Dermis blood vessel endothelial cell (primary cell): Measurements from ENCODE around the gene CD34. TPM values are rescaled to one million over a fixed set of nuclear protein-coding genes. Genes with fewer than 3 reads are reported as not detected.
A peak's percentile ranks its signal among the peaks of the same experiment; 100 is the strongest.

ENCODE experiments used
- DNase-seq: peaks from one replicate; pipeline ENCODE4 v3.0.0; 2010
- total RNA-seq: library from RNA; depleted of rRNA; stranded (reverse); fragments of >200 nt; gene quantifications from 2 replicates; pipeline ENCODE4 v1.2.3, GENCODE V29; 2014

The CD34 gene, protein sequence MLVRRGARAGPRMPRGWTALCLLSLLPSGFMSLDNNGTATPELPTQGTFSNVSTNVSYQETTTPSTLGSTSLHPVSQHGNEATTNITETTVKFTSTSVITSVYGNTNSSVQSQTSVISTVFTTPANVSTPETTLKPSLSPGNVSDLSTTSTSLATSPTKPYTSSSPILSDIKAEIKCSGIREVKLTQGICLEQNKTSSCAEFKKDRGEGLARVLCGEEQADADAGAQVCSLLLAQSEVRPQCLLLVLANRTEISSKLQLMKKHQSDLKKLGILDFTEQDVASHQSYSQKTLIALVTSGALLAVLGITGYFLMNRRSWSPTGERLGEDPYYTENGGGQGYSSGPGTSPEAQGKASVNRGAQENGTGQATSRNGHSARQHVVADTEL
- total RNA-seq, result 62.4 and 126 TPM in 2 replicates

DNA sequence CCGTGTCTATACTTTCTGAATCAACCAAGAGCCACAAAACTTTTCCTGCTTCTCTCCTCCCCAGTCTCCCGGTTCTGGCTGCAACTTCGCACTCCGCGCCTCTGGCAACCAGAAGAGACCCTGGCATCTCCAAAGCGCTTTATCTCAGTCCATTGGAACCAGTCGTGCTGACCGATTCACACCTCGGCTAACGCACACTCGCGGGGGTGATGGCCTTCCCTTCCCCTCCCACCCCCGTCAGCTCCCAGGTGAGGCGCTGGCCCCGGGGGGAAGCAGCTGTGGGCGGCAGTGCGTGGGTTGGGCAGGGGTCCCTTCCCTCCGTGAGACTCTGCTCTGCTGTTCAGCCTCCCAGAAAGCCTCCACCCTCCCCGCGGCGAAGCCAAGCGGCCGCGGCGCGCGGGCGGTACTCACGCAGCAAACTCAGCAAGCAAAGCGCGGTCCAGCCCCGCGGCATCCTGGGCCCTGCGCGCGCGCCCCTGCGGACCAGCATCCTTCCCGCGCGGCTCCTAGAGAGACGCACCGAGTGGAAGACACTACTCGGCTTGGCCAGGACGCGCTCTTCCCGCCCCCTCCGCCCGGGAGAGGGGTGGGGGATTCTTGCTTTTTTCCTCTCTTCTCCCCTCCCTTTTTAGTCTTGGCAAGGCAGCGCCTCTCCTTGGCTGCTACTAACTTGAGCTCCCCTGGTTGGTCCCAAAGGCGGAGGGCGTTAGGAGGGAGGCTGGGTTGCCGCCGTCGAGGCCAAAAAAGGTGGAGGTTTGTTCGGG lies at the start of gene CD34:
CD34 (minus strand) TSS at position 535 of the 764 bp plus-strand sequence; CDS start at position 490, 45 bp downstream.
- peak; percentile 60 for DNase-seq

DNA sequence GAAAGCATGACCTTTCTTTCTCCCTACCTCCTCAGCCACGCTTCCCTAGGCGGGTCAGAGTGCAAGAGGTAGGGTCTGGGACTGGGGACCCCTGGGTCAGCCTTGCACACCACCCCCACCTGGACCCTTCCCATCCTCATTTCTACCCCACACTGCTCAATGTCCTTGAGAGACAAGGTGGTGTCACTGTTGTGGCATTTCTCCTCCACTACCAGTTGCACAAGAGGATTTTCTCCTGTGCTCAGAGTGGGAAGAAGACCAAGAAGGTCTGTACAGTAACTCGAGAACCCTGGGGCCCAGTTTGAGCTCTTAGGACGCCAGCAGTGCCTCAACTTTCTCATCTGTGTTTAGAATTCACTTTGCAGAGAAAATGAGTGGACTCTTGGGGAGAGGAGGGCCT lies 49.4 kb upstream of the CD34 start:
- no peak for DNase-seq

DNA sequence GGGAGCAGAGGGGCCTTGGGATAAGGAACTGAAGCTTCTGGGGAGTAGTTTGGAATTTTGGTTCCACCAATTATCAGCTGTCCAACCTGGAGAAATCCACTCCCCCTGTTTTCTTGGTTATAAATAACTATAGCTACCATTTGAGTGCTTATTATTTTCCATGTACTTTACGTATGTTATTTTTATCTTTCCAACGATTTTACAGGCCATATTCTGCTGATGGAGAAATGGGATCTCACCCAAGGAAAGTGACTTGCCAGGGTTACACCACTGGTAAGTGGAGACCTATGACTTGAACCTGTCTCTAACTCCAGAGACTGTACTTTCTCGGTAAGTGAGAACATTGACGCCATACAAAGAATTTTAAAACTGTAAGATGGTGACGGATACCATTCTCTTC lies 49.0 kb upstream of the CD34 start:
- DNase-seq, result no peak

DNA sequence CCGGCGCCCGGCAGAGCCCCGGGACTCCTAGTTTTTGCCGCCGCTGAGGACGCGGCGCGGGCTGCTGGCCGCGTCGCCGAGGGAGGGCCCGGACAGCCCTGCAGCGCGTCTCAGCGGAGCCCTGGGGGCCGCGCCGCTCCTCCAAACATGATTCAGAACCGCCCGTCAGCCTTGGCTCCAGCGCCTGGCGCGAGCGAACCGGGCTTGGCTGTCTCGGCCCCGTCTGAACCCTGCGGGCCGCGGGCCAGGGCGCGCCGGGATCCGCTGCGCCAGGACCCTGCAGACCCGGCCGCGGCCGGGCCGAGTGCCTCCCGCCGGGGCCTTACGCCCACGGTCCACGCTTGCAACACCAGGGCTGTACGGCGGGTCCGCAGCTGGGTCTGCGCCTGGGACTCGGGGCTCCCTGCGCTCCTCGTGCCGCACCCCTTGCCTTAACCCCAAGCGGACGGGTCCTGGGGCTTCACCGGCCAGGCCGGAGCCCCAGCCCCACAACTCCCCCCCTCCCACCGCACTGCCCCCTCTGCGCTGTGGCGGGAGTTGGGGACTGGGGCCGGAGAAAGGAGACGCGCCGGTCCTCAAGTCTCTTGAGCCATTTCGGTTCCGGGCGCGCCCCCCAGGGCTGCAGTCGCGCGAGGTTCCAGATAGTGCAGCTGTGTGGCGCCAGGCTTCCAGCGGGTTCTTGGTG lies 48.4 kb upstream of the CD34 start:
- peak; percentile 69 for DNase-seq

DNA sequence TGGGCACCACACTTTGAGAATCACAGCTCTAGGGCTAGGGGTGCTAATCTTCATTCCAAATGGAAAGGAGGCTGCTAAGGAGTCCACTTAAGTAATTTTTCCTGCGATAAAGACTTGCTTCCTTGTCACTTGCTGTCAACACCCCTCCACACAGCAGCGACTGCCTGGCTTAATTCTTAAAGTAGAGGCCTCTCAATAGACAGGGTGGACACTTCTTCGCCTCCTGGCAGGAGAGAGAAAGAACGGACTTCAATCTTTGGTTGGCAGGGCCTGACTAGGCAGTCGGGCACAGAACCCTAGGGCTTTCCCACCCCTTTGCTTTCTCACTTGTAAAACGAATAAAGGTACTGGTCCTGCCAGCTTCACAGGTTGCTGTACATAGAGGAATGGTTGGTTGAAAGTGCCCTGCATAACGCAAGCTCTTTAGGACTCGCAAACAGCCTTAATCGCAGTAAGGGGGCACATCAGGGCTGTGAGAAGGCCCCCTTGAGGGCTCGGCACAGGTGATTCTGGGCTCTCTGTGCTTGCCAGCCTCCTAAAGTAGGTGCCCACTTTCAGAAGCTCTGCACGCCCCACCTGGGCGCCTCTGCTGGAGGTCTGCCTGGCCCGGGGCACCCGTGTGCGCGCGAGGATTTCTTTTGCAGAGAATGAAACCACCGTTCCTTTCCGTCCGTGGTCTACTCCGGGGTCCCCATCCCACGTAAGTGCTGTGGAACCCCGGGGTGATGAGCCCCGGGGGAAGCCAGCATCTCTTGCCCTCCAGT lies 47.6 kb upstream of the CD34 start:
- DNase-seq, result no peak

DNA sequence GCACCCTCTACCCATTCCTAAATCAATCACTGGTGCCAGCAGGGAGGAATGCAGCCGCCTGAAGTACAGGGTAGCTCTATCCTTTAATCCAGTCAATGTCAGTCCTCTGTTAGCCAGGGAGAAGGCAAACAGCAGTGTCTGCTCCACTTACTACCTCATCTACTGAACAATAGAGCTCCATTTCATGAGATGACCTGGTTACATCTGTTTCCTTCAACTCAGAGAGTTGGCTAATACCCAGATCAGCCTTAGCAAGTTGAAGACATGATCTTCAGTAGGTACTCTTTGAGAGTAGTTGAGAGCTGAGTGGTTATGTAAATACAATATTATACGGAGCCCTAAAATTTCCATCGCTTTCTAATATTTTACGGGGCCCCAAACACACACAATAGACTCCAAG lies 46.1 kb upstream of the CD34 start:
- peak; percentile 94 for DNase-seq

DNA sequence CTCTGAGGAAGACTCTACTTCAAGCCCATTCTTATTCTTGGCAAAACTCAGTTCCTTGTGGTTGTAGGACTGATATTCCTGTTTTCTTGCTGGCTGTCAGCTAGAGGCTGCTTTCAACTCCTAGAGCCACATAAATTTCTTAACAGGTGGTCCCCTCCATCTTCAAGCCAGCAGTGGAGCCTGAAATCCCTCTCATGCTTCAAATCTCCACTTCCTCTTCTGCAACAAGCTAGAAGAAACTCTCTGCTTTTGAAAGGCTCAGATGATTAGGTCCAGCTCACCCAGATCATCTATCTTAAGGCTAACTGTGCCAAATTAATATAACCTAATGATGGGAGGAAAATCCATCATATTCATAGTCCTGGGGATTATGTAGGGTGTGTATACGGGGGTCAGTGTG lies 43.2 kb upstream of the CD34 start:
- no peak for DNase-seq

DNA sequence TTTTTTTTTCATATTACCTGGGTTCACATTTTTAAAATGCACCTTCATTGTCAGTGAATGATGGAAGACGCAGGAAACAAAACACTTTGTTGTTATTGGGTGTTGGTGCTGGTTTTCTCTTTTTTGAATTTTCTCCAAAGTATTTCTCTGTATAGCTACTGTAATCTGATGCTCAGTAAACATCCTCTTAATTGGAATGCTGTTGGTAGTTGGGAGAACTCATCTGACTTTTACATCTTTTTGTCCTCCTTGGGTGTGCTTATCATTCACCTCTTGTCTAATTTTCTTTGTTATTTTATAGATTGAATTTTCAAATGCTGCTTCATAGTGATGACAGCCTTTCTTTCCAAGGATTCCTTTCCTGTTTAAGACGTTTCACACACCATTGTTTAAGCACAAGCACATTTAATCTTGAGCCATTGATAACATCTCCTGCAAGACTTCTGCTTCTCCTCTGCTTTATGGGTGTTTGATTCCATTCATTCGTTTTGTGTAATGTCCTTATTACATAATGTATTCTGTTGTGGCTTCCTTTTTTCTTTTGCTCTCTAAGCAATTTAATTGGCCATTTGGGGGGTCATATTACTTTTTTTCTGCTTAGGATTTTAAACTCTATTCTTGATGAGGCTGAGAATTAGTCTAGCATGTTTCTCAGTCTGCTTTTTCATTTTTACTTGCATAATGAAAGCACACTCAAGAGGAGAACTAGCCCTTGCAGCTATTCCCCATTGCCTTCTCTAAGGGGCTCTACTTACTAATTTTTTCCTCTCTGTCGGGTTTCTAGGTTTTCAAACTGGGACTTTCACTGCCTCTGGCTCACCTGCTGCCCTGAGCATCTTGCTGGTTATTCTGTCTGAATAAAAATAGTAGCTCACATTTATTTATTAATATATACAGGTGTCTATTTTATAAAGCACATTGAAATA lies 42.0 kb upstream of the CD34 start:
- DNase-seq, result peak; percentile 56

DNA sequence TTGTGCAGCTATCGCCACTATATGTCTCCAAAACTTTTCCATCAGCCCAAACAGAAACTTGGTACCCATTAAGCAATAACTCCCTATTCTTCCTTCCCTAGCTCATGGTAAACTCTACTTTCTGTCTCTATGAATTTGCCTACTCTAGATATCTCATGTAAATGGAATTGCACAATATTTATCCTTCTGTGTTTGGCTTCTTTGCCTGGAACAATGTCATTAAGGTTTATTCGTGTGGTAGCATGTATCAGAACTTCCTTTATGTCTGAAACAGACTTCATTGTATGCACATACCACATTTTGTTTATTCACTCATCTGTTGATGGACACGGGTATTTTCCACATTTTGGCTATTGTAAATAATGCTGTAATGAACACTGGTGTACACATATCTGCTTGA lies 40.7 kb upstream of the CD34 start:
- no peak for DNase-seq

DNA sequence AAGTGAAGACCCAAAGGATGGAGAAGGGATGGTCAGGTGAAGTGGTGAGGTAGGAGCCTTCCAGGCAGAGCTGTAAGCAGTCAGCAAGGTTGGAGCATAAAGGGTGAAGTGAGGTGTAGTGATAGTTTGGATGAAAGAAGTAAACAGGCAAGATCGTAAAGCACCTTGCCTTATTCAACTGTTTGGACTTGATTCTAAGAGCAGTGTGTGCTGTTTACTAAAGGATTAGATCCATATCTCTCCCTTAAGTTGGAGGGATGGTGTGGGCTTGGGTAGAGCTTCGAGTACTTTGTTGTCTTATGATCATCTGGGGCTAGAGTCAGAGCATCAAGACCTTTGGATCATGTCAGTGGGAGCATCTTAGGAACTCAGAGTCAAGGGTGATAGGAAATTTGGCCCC lies 39.8 kb upstream of the CD34 start:
- DNase-seq, result no peak

DNA sequence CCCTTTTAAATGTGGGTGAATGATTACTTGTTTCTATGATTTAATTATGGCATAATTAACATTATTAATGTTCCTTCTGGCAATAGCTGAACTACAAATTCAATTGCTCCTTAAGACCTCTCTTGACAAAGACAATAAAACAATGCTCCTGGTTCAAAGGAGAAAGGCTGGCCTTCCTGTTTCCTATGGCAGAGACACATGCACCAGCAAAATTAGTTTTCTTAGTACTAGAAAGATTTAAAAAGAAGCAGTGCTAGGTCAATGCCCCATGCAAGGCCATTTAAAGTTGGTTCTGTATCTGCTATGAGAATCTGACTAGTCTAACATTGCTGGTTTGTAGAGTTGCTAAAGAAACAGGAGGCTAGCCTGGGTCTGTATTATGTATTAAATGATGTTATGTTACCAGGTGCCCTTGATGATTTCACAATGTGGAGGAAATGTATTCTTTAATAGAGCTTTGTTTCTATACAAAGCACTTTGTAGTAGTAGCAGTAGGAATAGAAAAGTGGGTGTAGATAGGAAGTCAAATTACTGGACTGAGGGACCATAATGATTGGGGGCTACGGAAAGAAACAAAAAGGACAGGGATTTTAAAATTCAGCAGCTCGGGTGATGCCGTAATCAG lies 38.8 kb upstream of the CD34 start:
- DNase-seq, result peak; percentile 70

DNA sequence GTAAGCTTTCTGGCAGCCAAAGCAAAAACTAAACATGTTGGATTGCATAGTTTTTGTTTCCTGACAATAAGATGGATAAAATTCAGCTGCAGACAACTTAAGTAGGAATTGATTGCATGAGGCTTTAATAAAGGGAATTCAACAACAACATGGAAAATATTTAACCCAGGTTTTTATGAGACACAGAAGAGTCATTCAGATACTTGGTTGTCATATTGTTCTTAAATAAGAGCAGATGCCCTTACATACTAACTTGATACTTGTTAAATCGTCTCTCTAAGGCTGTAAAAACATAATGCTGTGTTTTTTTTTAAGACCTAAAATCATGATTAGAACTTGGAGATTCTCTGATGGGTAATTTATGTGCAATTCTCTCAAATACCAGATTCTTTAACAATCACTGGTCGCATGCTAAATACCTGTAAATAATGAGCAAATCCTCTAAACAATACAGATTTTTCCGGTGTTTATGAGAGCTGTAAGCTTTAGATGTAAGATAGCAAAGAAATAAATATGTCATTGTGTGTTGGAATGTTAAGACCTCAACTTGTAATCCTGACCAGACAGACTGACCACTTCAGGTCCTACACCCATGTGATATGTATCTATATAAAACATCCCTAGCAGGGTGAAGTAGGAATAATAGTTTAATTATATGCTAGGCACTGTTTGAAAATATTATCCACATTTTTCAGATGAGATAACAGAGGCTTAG lies 37.8 kb upstream of the CD34 start:
- peak; percentile 38 for DNase-seq

DNA sequence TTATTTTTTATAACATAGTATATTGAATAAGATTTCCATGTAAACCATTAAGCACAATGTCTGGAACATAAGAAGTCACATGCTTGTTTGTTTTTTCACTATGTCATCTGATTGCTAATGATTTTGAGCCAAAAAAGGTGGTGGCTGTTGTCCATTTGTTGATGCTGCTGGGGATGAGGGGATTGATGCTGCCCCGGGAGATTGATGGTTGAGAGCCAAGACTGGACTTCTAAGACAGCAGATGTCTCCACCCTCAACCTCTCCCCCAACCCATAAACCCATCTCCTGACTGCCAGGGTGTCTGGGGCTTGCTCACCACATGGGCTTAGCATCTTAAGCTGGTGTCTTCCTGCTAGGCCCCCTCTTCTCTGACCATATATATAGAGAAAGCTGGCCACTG lies 35.8 kb upstream of the CD34 start:
- no peak for DNase-seq

DNA sequence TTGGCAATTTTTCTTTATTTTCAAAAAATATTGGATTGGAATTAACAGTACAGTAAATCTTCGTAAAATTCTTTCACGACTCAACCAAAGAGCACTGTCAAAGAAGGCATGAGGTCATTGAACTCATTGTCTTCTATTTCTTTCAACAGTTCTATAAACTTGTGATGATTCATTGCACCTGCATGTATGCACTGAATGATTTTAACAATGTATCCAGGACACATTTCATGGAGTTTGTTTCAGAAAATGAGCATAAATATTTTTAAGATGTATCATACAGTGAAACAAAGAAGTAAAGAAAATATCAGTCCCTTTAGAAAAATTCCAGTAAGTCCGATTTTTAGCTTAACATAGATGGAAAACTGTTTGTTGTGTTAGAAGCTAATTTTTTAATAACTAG lies 33.6 kb upstream of the CD34 start:
- DNase-seq, result peak; percentile 89

DNA sequence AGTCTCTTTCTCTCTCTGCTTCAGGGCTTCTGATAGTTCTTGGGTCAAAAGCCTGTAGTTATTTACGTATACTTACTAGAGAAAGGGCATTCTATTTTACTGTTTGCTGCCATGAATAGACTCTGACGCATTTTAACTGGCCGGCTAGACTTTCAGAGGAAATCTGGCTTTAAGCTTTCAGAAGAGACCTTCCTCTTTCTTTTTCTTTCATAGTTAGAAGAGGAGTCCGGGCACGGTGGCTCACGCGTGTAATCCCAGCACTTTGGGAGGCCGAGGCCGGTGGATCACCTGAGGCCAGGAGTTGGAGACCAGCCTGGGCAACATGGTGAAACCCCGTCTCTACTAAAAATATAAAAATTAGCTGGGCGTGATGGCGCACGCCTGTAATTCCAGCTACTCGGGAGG lies 31.4 kb upstream of the CD34 start:
- peak; percentile 71 for DNase-seq

DNA sequence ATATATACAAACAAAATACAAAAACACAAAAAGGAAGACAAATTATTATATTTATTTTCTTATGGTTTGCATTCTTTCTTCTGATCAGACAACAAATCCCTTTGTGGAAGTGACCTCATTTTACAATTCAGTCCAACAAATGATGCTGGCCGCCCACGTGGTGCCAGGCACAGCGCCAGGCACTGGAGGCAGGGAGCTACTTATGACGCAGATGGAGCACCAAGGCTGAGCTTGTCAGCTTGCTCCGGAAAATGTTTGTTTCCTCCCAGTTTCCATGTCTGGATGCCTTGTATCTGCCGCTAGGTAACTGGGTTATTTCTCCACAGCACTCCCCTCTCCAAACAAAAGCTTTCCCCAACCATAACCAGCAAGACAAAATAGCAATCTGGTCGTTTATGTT lies 30.7 kb upstream of the CD34 start:
- peak; percentile 99 for DNase-seq

DNA sequence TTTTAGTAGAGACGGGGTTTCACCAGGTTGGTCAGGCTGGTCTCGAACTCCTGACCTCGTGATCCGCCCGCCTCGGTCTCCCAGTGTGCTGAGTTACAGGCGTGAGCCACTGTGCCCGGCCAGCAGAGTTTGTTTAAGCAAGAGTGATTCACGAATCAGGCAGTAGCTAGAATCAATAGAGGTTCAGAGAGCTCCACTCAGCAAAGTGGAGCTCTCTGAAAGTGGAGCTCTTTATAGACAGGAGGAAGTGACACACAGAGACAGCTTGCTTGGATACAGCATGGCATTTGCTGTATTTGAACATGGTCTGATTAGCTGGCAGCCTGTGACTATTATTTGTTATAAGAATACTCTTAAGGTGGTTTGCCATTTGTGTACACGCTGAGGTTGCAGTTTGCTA lies 27.1 kb upstream of the CD34 start:
- DNase-seq, result peak; percentile 92

DNA sequence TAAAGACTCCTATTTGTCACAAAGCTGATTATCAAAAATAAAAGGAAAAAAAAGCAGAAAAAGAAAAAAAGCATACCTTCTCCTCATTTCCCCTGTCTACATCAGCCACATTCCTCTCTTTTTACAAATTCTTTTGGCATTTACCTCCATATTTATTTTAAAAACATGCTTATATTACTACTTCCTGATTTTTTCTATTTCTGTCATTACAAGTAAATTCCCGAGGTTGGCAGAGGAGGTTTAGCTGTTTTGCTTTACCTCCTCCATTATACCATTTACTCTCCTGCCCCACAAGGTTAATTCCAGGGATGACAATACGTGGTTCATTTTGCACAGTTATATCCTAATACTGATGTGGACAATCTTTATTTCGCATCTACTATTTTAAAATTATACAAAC lies 26.3 kb upstream of the CD34 start:
- DNase-seq, result peak; percentile 34

DNA sequence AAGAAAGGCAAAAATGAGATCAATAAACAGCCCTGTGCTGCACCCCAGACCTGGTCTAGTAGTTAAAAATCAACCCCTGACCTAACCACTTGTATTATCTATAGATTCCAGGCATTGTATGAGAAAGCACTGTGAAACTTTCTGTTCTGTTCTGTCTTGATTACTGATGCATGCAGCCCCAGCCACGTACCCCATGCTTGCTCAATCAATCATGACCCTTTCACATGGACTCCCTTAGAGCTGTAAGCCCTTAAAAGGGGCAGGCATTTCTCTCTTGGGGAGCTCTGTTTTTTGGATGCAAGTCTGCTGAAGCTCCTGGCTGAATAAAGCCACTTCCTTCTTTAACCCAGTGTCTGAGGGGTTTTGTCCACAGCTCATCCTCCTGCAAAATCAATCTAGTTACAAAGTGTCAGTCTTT lies 24.2 kb upstream of the CD34 start:
- DNase-seq, result no peak

DNA sequence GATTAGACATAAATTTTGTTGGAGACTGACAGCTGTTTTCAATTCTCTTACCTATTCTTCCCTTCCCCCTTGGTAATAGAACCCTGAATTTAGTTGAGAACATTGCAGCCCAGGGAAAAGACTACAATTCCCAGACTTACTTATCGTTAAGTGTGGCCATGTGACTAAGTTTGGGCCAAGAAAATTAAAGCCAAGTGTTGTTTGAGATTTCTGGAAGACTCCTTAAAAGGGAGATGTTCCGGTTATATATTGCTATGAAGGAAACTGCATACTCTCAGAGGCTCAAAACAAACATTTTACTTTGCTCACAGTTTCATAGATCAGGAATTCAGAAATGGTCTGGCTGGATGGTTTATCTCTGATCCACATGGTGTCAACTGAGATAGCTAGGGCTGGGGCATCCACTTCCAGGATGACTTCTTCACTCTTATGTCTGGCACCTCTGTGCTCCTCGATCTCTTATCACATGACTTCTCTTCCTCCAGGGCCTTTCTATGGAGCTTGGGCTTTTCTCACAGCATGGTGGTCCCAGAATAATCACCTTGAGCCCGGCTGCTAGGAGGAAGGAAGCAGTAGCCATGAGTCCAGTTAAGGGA lies 22.4 kb upstream of the CD34 start:
- DNase-seq, result no peak
